IMR-90 (cell line): ENCODE results near the gene TRAPPC3L. TPM values are rescaled to one million over a fixed set of nuclear protein-coding genes. Genes with fewer than 3 reads are reported as not detected.

Experiments
- ATAC-seq: fragments of 200-7000 bp; cut with Tn5 transposase; 2 replicates; pipeline ENCODE4 v1.9.1; 2020; ENCODE audit warnings: low read depth, mild to moderate bottlenecking, moderate library complexity
- BruUV-seq: library from RNA; stranded (reverse); fragments of 400-500 nt; replicated peaks from 2 replicates; lab custom pipeline; 2021; lab: Mats Ljungman, UMichigan
- CTCF ChIA-PET: fragments of 300-600 bp; formaldehyde crosslinking; extraction: SDS; loops from one replicate; lab custom pipeline; 2021; ENCODE audit warnings: antibody characterized with exemption; lab: Yijun Ruan, JAX
- POLR2A ChIA-PET: fragments of 300-600 bp; sonication (Branson Sonifier 250); formaldehyde crosslinking; loops from one replicate; lab custom pipeline; 2022; ENCODE audit warnings: antibody characterized with exemption; ENCODE audit not compliant: unreplicated experiment; lab: Charles Lee
- DNase-seq: peaks from one replicate; pipeline ENCODE4 v3.0.0; 2013
- H2AFZ ChIP-seq: replicated peaks from 2 replicates; pipeline ENCODE3; 2013; ENCODE audit warnings: low read length, mild to moderate bottlenecking; ENCODE audit not compliant: poor library complexity
- H2AK5ac ChIP-seq: 2 replicates; pipeline ENCODE4 v1.6.1; 2013; ENCODE audit warnings: low read depth, low read length, inconsistent platforms
- H2AK9ac ChIP-seq: replicated peaks from 2 replicates; pipeline ENCODE3; 2013; ENCODE audit warnings: mild to moderate bottlenecking, low read depth, low read length, moderate library complexity; ENCODE audit not compliant: poor library complexity
- H2BK120ac ChIP-seq: 2 replicates; pipeline ENCODE4 v1.6.1; 2013; ENCODE audit warnings: low read depth, low read length, inconsistent platforms
- H2BK15ac ChIP-seq: 3 replicates; pipeline ENCODE4 v1.6.1; 2013; ENCODE audit warnings: low read depth, low read length, inconsistent platforms
- H2BK20ac ChIP-seq: 2 replicates; pipeline ENCODE4 v1.6.1; 2013; ENCODE audit warnings: low read depth, mild to moderate bottlenecking, inconsistent platforms, low read length, moderate library complexity
- H2BK5ac ChIP-seq: 2 replicates; pipeline ENCODE4 v1.6.1; 2013; ENCODE audit warnings: mild to moderate bottlenecking, low read depth, low read length, inconsistent platforms; ENCODE audit not compliant: poor library complexity, severe bottlenecking
- H3K14ac ChIP-seq: replicated peaks from 2 replicates; pipeline ENCODE4 v1.6.1; 2013; ENCODE audit warnings: low read depth, low read length, inconsistent platforms
- H3K18ac ChIP-seq: 2 replicates; pipeline ENCODE4 v1.6.1; 2013; ENCODE audit warnings: low read depth, low read length, control low read depth
- H3K23ac ChIP-seq: 2 replicates; pipeline ENCODE4 v1.6.1; 2013; ENCODE audit warnings: low read depth, low read length, inconsistent platforms
- H3K27ac ChIP-seq: 2 replicates; pipeline ENCODE4 v1.5.1; 2013; ENCODE audit warnings: mild to moderate bottlenecking, control low read depth, low read length; ENCODE audit not compliant: insufficient read depth
- H3K27me3 ChIP-seq: 2 replicates; pipeline ENCODE4 v1.6.1; 2013; ENCODE audit warnings: low read length; ENCODE audit not compliant: control insufficient read depth, insufficient read depth
- H3K36me3 ChIP-seq: 2 replicates; pipeline ENCODE4 v1.6.1; 2013; ENCODE audit warnings: low read length, mixed read lengths; ENCODE audit not compliant: control insufficient read depth, insufficient read depth
- H3K4ac ChIP-seq: 2 replicates; pipeline ENCODE4 v1.6.1; 2013; ENCODE audit warnings: low read depth, low read length, inconsistent platforms
- H3K4me1 ChIP-seq: 2 replicates; pipeline ENCODE4 v1.6.1; 2013; ENCODE audit warnings: low read length, mixed read lengths; ENCODE audit not compliant: control insufficient read depth, insufficient read depth
- H3K4me2 ChIP-seq: 2 replicates; pipeline ENCODE4 v1.6.1; 2013; ENCODE audit warnings: low read depth, mild to moderate bottlenecking, control low read depth, low read length, moderate library complexity
- H3K4me3 ChIP-seq: 2 replicates; pipeline ENCODE4 v1.5.1; 2013; ENCODE audit warnings: low read depth, mild to moderate bottlenecking, control low read depth, low read length, moderate library complexity; ENCODE audit not compliant: insufficient read depth
- H3K56ac ChIP-seq: 2 replicates; pipeline ENCODE4 v1.6.1; 2013; ENCODE audit warnings: low read length, inconsistent platforms; ENCODE audit not compliant: insufficient read depth; ENCODE audit errors: extremely low read depth
- H3K79me1 ChIP-seq, 2 experiments: 2 replicates each; pipeline ENCODE4 v1.6.1; 2013; ENCODE audit warnings: low read length in 2 of 2, inconsistent platforms in 1 of 2, low read depth in 1 of 2
- H3K9ac ChIP-seq: 2 replicates; pipeline ENCODE4 v1.6.1; 2013; ENCODE audit warnings: low read depth, low read length, control low read depth
- H3K9me1 ChIP-seq: 2 replicates; pipeline ENCODE4 v1.6.1; 2013; ENCODE audit warnings: low read length, inconsistent platforms; ENCODE audit not compliant: insufficient read depth
- H3K9me3 ChIP-seq: 2 replicates; pipeline ENCODE4 v1.6.1; 2013; ENCODE audit warnings: low read length; ENCODE audit not compliant: control insufficient read depth, insufficient read depth
- H4K20me1 ChIP-seq: 2 replicates; pipeline ENCODE4 v1.6.1; 2013; ENCODE audit warnings: low read length, inconsistent platforms; ENCODE audit not compliant: insufficient read depth
- H4K5ac ChIP-seq: 2 replicates; pipeline ENCODE4 v1.6.1; 2013; ENCODE audit warnings: mild to moderate bottlenecking, low read depth, low read length, control low read depth
- H4K8ac ChIP-seq, 2 experiments: 2 replicates each; pipeline ENCODE4 v1.6.1; 2013; ENCODE audit warnings: low read depth in 2 of 2, low read length in 2 of 2, control low read depth in 1 of 2, inconsistent platforms in 1 of 2
- H4K91ac ChIP-seq: 2 replicates; pipeline ENCODE4 v1.6.1; 2013; ENCODE audit warnings: low read depth, low read length, inconsistent platforms; ENCODE audit not compliant: insufficient read depth
- MAFK ChIP-seq: IDR thresholded peaks from 2 replicates; pipeline ENCODE4 v1.6.1; 2012; ENCODE audit warnings: low read depth, low read length, improper control_type of control experiment
- NFE2L2 ChIP-seq: fragments of 150-350 bp; IDR thresholded peaks from 2 replicates; pipeline ENCODE4 v1.6.1; 2016; ENCODE audit warnings: low read depth, mild to moderate bottlenecking, low read length
- POLR2A ChIP-seq: IDR thresholded peaks from 2 replicates; pipeline ENCODE4 v1.6.1; 2012; ENCODE audit warnings: mild to moderate bottlenecking, low read depth, low read length
- RCOR1 ChIP-seq: IDR thresholded peaks from 2 replicates; pipeline ENCODE4 v1.6.1; 2012; ENCODE audit warnings: mild to moderate bottlenecking, low read length, improper control_type of control experiment; ENCODE audit not compliant: insufficient replicate concordance
- WGBS, 2 experiments: methylation state at CpG; one replicate each; pipeline versions ENCODE4 v1.1.5 to v1.1.7; 2013; ENCODE audit warnings: missing lambda C conversion rate in 2 of 2; ENCODE audit not compliant: insufficient read length in 1 of 2; ENCODE audit errors: extremely low coverage in 2 of 2; 5-methylcytosine and 5-hydroxymethylcytosine counted together
- dilution Hi-C: fragments of 300-500 bp; cut with HindIII; formaldehyde crosslinking; loops from one replicate; pipeline ENCODE4 v1.14.3; 2018; ENCODE audit warnings: low sequenced_read_pairs; ENCODE audit not compliant: unreplicated experiment
- in situ Hi-C: fragments of 300-500 bp; cut with MboI; formaldehyde crosslinking; loops from 3 replicates; pipeline ENCODE4 v1.14.3; 2019; ENCODE audit warnings: low sequenced_read_pairs, inconsistent platforms, mixed read lengths
- intact Hi-C: fragments of 100-400 bp; cut with micrococcal nuclease; formaldehyde crosslinking; loops from 2 replicates; pipeline ENCODE4 v1.10.0; 2022
- polyA plus RNA-seq, 3 experiments: library from polyadenylated mRNA; depleted of rRNA; stranded (reverse); fragments of >200 nt; gene quantifications; 2 replicates each; pipeline ENCODE4 v1.2.3, GENCODE V29; 2012; ENCODE audit warnings: low replicate concordance in 1 of 3
- total RNA-seq: library from RNA; depleted of rRNA; stranded (reverse); fragments of >200 nt; gene quantifications from 2 replicates; pipeline ENCODE4 v1.2.3, GENCODE V29; 2012
- TF ChIP-seq, protein P1 (sequence below): fragments of 150-350 bp; IDR thresholded peaks from 2 replicates; pipeline ENCODE4 v1.6.1; 2017; ENCODE audit warnings: mild to moderate bottlenecking, antibody characterized with exemption, low read length, low read depth

Gene TRAPPC3L
- total and polyA plus RNA-seq, 2 of the 4 experiments (the other 2 are of a cell fraction): 0.03 TPM; not detected in 1

DNA sequence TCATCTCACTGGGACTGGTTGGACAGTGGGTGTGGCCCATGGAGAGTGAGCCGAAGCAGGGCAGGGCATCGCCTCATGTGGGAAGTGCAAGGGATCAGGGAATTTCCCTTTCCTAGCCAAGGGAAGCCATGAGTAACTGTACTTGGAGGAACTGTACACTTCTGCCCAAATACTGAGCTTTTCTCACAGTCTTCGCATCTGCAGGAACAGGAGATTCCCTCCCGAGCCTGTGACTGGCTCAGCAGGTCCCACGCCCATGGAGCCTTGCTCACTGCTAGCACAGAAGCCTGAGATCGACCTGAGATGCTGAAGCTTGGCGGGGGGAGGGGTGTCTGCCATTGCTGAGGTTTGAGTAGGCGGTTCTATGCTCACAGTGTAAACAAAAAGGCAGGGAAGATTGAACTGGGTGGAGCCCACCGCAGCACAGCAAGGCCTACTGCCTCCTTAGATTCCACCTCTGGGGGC is 44.5 kb downstream of the TRAPPC3L start:
- peak; percentile 36 for DNase-seq
- Histone ChIP-seq H2BK15ac (0 out of 3 replicates have a peak overlapping the region, but pooled peaks have one; percentile 28), H2BK20ac (no peak overlapping the region), H3K36me3 (no peaks in the 10 kb centered on the region), H3K14ac (no peak overlapping the region), H3K9ac (no peak overlapping the region), H2BK120ac (no peak overlapping the region), H3K4me2 (no peak overlapping the region), H2AK9ac (no peak overlapping the region), H3K56ac (no peak overlapping the region), H3K23ac (no peak overlapping the region), H3K18ac (no peak overlapping the region), H4K91ac (no peak overlapping the region), H3K4me3 (no peak overlapping the region), H3K9me1 (no peaks in the 10 kb centered on the region), H4K5ac (no peak overlapping the region), H3K4ac (no peak overlapping the region), H3K79me1 (no peaks in the 10 kb centered on the region), H3K27ac (no peak overlapping the region), H3K27me3 (no peaks in the 10 kb centered on the region; the same call in 1 of the 2 replicates), H2BK5ac (no peak overlapping the region), H4K20me1 (no peaks in the 10 kb centered on the region), H2AFZ (peak overlapping the region; percentile 75), H2AK5ac (no peak overlapping the region), H3K4me1 (peaks cover 5% of the 10 kb centered on the region; the same call in 1 of the 2 replicates), H3K9me3 (no peaks in the 10 kb centered on the region), H4K8ac (no peak overlapping the region)
- CTCF ChIA-PET: interaction anchor here (0.6 to 0.9 kb wide), 2 partner anchors 21 to 56 kb away, joined by 3 read pairs; no protein-coding TSS in a partner anchor
- TF ChIP-seq MAFK: no peak
- TF ChIP-seq NFE2L2: no peak
- TF ChIP-seq, protein P1, sequence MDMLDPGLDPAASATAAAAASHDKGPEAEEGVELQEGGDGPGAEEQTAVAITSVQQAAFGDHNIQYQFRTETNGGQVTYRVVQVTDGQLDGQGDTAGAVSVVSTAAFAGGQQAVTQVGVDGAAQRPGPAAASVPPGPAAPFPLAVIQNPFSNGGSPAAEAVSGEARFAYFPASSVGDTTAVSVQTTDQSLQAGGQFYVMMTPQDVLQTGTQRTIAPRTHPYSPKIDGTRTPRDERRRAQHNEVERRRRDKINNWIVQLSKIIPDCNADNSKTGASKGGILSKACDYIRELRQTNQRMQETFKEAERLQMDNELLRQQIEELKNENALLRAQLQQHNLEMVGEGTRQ: no peak
- TF ChIP-seq RCOR1: no peak
- no peak for TF ChIP-seq POLR2A
- in situ Hi-C loops (no loop called here), intact Hi-C loops (no loop called here), dilution Hi-C loops (no loop called here)
- WGBS, 2 experiments: 66% methylated on average over 4 of the region's 9 CpGs; no CpG with 5 or more reads in 1 of the 2 experiments
- ATAC-seq: no peak
- no TSS peak for BruUV-seq
- POLR2A ChIA-PET: no interaction called here
